Endothelial cell (in vitro differentiated cells): ENCODE measurements around the gene PADI1. TPM values are rescaled to one million over a fixed set of nuclear protein-coding genes. Genes with fewer than 3 reads are reported as not detected.

Experiments used
- DNase-seq: peaks from one replicate; pipeline ENCODE4 v3.0.0; 2021; ENCODE audit warnings: low spot score
- H3K27ac Mint-ChIP-seq: one replicate; pipeline ENCODE4 v1.8.0; 2021; ENCODE audit warnings: mixed read lengths, inconsistent platforms; ENCODE audit not compliant: unreplicated experiment
- H3K27me3 Mint-ChIP-seq: one replicate; pipeline ENCODE4 v1.8.0; 2021; ENCODE audit warnings: mild to moderate bottlenecking, moderate library complexity, mixed read lengths, inconsistent platforms; ENCODE audit not compliant: unreplicated experiment
- H3K36me3 Mint-ChIP-seq: one replicate; pipeline ENCODE4 v1.8.0; 2021; ENCODE audit warnings: mild to moderate bottlenecking, low read depth, mixed read lengths, inconsistent platforms; ENCODE audit not compliant: unreplicated experiment
- H3K4me1 Mint-ChIP-seq: one replicate; pipeline ENCODE4 v1.8.0; 2021; ENCODE audit warnings: mild to moderate bottlenecking, mixed read lengths, inconsistent platforms; ENCODE audit not compliant: unreplicated experiment
- H3K4me3 Mint-ChIP-seq: one replicate; pipeline ENCODE4 v1.8.0; 2021; ENCODE audit warnings: mild to moderate bottlenecking, mixed read lengths, inconsistent platforms; ENCODE audit not compliant: unreplicated experiment
- H3K9me3 Mint-ChIP-seq: one replicate; pipeline ENCODE4 v1.8.0; 2021; ENCODE audit warnings: mixed read lengths, inconsistent platforms; ENCODE audit not compliant: unreplicated experiment
- CTCF ChIP-seq: fragments of 200-600 bp; sonication (generic); IDR thresholded peaks from one replicate; pipeline ENCODE4 v1.5.0; 2021; ENCODE audit warnings: antibody characterized with exemption; ENCODE audit not compliant: unreplicated experiment
- total RNA-seq: library from RNA; stranded (reverse); fragmentation: NEBNext Ultra II Directional; extraction: Animal tissue kit (Norgen Biotek cat#: 25700); gene quantifications from one replicate; pipeline ENCODE4 v1.2.1, GENCODE V29; 2021; ENCODE audit not compliant: unreplicated experiment

The PADI1 gene
- total RNA-seq, 1 donor from 2014 or later: 0.08 TPM

- H3K27me3 Mint-ChIP-seq: peaks cover 3% of the 10 kb centered on the region
- H3K4me1 Mint-ChIP-seq: no peaks in the 10 kb centered on the region
- H3K27ac Mint-ChIP-seq: no peak overlapping the region
- no peak for TF ChIP-seq CTCF
- no peaks in the 10 kb centered on the region for H3K36me3 Mint-ChIP-seq
- H3K9me3 Mint-ChIP-seq: no peaks in the 10 kb centered on the region
- H3K4me3 Mint-ChIP-seq: no peak overlapping the region
- DNase-seq: no peak
Observed at GRCh38 chr1:17163789-17164666, 40.9 kb upstream of the PADI1 start.

DNA sequence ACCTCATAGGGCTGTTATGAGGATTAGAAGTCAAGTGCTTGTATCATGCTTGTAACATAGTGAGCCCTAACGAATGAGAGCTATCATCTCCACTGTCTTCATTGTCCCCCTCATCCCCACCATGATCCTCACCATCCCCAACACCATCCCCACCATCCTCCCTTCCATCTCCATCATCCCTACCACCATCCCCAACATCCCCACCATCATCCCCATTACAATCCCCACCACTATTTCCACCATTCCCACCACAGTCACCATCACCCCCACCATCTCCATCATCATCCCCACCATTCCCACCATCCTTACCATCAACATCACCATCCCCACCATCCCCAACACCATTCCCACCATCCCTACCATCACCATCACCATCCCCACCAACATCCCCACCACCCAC, 39.1 kb upstream of the PADI1 start:
- Mint-ChIP-seq H3K4me3 (no peak overlapping the region), H3K9me3 (no peaks in the 10 kb centered on the region), H3K27me3 (peaks cover 1% of the 10 kb centered on the region), H3K36me3 (no peaks in the 10 kb centered on the region), H3K4me1 (no peaks in the 10 kb centered on the region), H3K27ac (no peak overlapping the region)
- no peak for TF ChIP-seq CTCF
- no peak for DNase-seq

DNA sequence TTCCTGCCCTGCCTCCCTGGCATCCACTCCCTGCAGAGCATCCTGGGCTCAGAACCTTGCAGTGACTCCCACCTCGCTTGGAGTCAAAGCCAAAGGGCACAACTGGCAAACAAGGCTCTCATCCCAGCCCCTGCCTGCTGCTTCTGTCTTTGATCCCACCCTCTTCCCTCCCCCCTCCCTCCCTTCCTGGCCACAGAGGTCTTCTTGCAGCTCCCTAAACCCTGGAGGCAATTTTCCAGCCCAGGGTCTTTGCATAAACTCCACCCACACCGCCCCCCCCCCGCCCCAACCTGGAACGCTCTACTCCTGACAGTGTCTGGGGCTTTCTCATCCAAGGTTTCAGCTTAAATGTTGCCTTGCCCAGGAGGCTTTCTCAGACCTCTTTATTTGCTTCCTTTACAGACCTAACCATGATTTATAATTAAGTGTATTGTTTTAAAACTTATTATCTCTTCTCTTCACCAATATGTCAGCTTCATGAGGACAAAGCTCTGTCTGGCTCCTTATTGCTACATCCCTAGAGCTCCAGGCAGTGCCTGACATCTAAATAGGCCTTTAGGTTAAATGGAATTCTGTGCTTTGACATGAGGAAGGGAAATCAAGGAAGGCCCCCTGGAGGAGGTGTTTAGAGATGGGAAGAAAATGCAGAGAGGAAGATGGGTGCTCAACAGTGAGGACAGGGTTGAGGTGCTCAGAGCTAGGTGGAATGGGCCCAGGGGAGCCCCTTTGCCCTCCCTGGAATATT, 37.7 kb upstream of the PADI1 start:
- Mint-ChIP-seq H3K27me3 (peaks cover 3% of the 10 kb centered on the region), H3K4me3 (no peak overlapping the region), H3K4me1 (no peaks in the 10 kb centered on the region), H3K36me3 (no peaks in the 10 kb centered on the region), H3K9me3 (no peaks in the 10 kb centered on the region), H3K27ac (no peak overlapping the region)
- no peak for TF ChIP-seq CTCF
- no peak for DNase-seq

GRCh38 chr1:17167786-17168090, 37.2 kb upstream of the PADI1 start:
- TF ChIP-seq CTCF: no peak
- Mint-ChIP-seq H3K4me1 (no peaks in the 10 kb centered on the region), H3K27ac (no peak overlapping the region), H3K36me3 (no peaks in the 10 kb centered on the region), H3K4me3 (no peak overlapping the region), H3K27me3 (peaks cover 3% of the 10 kb centered on the region), H3K9me3 (no peaks in the 10 kb centered on the region)
- DNase-seq: no peak
